HG02885 (cell line): ENCODE measurements around the gene CHKB.
"Not testable (repeated sequence)": the region's sequence is repeated elsewhere in the genome, so short reads cannot be mapped to it uniquely, and the experiment has no call there.

Experiments used
- ATAC-seq: cut with Tn5 transposase; IDR thresholded peaks from one replicate; pipeline ENCODE4 v1.9.1; 2021; ENCODE audit warnings: mild to moderate bottlenecking; ENCODE audit not compliant: unreplicated experiment, poor library complexity

Gene CHKB, protein sequence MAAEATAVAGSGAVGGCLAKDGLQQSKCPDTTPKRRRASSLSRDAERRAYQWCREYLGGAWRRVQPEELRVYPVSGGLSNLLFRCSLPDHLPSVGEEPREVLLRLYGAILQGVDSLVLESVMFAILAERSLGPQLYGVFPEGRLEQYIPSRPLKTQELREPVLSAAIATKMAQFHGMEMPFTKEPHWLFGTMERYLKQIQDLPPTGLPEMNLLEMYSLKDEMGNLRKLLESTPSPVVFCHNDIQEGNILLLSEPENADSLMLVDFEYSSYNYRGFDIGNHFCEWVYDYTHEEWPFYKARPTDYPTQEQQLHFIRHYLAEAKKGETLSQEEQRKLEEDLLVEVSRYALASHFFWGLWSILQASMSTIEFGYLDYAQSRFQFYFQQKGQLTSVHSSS

DNA sequence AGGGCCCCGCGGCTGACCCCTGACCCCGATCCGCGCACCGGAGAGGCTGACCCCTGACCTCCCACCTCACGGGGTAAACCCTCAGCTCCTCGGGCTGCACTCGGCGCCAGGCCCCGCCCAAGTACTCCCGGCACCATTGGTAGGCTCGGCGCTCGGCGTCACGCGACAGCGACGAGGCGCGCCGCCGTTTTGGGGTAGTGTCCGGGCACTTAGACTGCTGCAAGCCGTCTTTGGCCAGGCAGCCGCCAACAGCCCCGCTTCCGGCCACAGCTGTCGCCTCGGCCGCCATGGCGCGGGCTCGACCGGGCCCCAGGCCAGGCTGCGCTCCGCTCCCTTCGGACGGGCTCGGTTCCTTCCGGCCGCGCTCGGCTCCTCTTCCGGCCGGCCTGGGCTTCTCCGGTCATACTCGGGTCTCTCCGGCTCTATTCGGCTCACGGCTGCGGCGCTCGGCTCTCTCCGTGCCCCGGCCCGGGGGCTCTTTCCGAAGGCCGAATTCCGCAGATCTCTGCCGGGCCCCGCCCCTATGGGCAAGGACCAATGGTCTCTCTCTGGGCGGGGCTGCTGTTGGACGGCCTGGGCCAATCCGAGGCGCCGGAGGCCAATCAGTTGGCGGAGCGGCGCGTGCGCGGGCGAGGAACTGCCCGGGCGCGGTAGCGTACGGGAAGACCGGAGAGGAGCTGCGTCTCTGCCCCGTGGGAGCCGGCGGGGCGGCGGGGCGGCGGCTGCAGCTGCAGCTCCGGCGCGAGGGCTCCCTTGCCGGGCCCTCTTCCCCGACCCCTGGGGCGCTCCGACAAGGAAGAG is at the start of gene CHKB:
TSS of gene CHKB (minus strand) at position 357 of the 801 bp plus-strand sequence. CDS start at position 289, 68 bp downstream.
- ATAC-seq, result peak; percentile 91

DNA sequence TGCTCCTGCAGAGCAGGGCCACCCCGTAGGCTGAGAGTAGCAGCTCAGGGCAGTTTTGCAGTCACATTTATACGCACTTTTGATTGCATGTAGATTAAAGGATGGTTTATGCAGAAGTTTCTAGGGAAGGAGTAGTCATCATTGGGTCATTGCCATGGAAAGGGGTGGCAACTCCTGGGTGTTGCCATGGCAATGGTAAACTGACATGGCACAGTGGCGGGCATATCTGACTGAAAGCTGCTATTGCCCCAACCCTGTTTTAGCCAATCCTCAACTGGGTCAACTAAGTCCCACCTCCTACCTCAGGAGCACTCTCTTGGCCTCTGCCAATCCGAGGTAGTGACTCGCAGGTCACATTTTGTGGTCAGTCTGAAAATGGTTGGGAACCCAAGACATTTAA is 47.7 kb upstream of the CHKB start:
- no peak for ATAC-seq

DNA sequence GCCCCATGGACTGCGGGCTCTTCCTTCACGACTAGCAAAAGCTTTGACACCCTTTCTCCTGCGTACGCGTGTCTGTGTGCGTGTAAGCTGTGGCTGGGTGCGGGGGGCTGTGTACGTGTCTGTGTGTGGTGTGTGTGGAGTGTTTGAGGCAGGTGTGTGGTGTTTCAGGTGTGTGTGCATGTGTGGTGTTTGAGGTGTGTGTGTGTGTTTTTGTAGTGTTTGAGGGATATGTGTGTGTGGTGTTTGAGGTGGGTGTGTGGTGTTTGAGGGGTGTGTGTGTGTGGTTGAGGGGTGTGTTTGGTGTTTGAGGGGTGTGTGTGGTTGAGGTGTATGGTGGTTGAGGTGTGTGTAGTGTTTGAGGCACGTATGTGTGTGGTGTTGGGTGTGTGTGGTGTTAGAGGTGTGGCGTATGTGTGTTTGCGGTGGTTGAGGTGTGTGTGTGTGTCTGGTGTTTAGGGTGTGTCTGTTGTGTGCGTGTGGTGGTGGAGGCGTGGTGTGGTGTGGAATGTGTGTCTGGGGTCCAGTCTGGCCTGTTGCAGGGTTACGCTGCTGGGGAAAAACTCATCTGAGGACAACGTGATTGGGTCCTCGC is 46.0 kb upstream of the CHKB start:
- no peak for ATAC-seq

DNA sequence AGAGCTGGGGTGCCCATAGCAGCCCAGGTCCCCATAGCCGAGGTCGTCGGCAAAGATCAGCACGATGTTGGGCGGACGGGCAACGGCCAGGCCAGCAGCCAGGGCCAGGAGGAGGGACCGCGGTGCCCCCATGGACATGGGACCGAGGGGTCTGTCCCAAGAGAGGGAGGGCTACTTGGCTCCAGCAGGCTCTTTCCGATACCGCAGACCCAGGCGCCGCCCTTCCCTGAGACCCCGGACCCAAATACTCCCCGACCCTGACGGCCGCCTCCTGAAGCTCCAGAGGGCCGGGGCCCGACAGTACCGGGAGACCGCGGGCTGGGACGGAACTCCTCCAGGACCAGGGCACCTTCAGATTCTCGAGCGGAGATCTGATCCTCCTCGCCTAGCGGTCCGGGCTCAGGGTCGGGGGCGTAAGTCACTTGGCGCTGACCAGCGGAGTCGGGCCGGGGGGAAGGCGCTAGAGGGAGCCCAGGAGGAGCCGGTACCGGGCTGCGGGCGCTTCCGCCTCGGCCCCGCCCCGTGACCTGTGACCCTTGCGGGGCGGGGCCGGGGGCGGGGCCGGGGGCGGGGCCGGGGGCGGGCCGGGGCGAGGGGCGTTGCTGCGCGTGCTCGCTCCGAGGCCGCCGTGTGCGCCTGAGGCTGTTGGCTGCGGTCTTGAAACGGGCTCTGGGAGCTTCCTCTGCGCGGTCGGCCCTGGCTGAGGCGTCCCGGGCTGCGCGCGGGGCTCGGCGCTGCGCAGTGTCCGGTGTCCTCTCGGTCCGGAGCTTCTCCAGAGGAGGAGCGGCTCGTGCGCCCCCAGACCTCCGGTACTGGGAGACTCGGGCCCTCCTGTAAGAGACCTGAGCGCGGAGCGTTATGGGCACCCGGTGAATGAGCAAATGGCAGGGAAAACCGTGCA is 45.2 kb upstream of the CHKB start, which contains the start of gene ARSA:
TSS of gene ARSA (minus strand) at position 511 of the 901 bp plus-strand sequence. CDS start at position 138, 373 bp downstream.
- peak; percentile 87 for ATAC-seq

DNA sequence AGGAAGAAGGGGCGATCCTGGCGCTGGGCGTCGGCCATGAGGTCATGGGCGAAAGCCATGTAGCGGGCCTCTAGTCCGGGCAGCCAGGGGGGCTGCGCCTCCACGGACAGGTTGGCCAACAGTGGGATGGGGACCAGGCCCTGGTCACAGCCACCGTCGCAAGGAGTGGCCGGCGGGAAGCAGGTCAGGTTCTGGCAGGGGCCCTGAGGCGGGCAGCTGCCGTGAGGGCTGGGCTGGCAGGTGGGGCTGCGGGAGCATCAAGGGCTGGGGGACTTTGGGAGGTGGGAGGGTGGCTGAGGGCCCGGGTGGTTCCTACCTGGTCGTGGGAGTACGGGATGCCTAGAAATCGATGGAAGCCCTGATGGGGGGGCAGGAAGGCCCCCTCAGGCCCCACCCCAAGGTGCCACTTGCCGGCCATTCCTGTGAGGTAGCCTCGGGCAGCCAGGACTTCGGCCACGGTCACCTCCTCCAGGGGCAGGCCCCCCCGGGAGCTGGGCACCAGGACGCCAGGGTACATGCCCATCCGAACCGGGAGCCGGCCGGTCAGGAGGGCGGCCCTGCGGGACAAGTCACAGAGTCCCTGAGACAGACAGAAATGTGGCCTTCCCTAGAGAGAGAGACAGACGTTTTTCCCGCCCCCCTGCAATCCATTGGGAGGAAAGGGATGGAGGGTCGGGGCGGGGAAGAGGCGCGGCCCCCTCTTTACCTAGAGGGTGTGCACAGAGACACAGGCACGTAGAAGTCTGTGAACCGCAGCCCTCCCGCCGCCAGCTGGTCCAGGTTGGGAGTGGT is 44.4 kb upstream of the CHKB start:
- no peak for ATAC-seq

DNA sequence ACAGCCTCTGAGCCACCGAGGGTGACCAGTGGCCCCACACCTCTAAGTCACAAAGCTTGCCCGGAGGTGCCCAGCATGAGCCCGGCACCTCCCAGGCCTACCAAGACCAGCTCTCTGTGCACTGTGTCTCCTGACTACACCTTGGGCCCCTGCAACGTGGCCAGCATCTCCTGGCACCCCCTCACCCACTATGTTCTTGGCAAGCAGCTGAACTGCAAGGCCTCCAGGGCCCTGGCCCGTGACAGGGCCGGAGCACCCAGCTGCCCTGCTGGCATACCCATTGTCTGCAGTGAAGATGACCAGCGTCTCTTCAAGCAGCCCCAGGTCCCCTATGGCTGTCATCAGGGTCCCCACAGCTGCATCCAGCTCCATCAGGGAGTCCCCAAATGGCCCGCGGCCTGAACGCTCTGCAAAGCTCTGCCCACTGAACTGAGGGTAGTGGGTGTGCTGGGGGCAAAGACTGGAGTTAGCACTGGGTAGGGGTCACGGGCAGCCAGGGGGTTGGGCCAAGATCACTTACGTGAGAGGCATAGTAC is 43.7 kb upstream of the CHKB start:
- ATAC-seq, result no peak

DNA sequence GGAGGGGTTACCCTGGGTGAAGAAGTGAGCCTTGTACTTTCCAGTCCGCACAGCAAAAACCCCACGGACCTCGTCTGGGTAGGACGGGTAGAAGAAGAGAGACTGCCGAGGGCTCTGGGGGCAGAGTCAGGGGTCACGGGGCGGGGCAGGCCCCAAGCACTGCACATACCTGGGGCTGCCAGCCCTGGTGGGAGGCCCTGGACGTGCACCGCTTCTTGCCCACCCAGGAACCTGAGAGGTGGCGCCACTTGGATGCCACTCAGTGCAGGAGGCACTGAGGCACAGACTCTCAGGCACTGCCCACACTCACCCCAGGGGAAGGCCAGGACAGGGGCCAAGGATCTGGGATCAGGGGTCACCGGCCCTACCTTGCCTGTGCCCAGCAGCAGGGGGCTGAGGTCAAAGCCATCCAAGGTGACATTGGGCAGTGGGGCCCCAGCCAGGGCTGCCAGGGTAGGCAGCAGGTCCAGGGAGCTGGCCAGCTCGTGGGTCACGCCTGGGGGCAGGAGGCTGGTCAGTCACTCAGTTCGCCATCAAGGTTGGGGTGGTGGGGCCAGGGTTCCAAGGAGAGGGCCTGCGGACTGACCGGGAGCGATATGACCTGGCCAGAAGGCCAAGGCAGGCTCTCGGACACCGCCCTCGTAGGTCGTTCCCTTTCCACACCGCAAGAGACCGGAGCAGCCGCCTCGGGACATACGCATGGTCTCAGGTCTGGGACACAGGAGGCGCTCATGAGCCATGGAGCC is 43.1 kb upstream of the CHKB start:
- ATAC-seq, result no peak

DNA sequence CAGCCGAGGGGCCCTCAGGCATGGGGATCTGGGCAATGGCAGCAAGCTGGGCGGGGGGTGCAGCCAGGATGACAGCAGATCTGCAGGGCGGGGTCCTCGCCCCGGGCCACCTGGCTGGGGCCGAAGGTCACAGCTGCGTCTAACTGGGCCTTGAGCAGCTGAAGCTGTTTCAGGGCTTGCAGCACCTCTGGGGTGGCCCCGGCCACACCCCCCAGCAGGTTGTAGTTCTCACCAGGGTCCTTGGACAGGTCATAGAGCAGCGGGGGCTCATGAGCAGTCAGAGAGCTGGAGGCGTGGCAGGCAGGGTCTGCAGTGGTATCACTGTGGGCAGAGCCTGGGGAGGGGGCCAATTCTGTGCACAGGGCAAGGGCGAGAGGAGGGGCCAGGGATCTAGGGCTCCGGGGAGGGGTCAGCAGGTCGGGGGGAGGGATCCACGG is 42.5 kb upstream of the CHKB start:
- ATAC-seq, result no peak

DNA sequence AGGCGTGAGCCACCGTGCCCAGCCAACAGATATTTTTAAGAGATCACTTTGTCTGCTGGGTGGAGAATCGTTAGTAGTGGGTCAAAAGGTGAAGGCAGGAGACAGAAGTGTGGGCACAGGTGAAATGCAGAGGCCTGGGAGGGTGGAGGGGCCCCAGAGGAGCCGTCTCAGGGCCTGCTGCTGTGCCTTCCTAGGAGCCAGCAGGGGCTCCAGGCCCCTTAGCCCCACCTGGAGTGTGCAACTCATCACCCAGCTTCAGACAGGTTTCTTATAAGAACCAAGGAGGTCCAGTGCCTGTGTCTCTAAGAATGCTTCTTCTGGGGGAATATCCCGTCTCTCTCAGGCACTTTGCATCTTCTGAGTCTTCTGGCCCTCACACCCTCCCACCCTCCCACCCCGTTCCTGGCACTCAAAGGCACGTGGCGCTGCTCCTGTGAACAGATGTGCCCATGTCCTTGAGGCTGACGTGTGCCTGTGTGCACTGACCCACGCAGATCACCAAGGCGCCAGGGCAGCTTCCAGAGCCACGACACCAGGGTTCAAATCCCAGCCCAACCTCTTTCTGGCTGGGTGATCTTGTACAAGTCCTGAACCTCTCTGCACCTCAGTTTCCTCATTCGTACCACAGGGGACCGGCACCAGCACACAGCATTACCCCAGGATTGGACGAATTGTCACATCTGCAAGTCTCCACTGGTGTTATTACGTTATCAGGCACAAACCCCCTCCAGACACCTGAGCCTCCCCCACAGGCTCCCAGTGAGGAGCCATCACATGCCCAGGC is 41.9 kb upstream of the CHKB start:
- no peak for ATAC-seq

DNA sequence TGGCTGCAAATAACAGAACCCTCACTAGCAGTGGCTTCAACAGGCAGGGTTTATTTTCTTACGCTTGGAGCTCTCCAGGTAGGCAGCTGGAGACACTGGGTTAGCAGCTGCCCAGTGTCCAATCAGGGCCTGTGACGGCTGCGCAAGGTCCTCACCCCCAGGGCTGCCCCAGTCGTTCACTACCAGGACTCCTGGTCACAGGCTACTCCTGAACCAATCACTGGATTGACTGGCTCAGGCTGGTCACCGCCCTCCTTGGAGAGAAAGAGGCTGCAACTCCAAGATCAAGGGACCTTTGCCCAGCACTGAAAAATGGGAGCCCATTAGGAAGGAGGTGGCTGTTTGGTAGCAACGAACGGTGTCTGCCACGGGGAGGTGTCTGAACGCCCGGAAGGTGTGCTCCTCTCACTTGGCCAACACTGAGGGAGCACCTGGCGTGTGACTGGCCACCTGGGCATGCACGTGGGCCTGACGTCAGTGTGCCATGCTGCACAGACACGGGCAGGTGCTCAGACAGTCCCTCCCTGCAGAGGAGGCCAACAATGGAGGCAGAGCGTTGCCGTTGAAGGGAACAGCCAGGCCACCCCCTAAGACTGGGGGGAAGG is 40.2 kb upstream of the CHKB start:
- ATAC-seq, result no peak

DNA sequence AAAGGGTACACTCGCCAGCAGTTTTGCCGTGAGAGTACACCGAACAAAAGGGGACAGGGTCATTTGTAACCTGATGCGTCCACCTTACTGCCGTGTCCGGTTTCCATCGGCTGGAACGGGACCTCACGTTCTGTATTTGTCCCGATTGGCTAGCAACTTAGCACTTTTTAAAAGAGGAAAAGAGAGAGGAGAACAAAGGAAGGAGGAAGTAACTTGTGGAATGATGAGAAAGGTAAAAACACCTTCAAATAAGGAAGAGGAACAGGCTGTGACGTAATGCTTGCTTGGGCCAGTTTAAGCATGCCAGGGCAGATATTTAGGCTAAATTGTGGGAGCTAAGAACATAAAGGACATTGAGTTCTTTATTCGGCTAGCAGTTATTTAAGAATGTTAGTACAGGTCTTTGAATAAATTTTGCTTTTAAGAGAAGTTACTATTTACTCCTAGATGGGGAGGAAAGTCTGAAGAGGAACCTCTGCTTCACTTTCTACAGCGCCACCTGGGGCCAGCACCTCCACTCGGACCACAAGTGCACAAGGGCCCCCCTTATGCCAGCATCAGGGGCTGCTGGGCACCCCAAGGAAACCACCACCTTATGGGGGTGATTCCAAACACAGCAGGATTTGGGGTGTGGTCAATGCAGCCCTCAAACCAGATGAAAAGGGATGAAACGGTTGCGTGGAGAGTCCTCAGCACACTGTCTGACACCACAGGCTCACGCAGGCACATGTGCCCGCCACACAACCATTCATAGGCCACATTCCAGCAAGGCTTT is 39.5 kb upstream of the CHKB start:
- no peak for ATAC-seq

DNA sequence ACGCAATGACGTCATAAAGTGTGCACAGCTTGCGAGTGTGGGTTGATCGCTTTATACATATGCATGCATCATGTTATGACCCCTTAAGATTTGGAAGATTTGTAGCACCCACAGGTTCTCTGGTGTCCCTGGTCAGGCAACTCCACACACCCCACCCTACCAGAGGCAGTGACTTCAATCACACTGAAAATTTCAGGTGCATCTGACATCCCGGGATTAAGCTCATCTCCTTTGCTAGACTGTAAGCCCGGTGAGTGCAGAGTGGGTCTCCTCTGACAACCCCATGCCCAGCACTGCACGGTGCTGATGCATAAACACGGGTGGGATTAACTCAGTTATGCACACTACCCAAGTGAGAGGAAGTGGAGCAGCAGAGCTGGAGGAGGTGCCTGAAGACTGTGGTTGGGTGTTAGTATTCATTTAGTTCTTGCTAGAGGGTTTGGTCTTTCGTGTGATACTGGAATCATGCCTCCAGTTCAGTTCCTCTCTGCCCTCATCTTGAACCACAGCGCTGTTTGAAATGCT is 38.8 kb upstream of the CHKB start:
- ATAC-seq, result peak; percentile 52

DNA sequence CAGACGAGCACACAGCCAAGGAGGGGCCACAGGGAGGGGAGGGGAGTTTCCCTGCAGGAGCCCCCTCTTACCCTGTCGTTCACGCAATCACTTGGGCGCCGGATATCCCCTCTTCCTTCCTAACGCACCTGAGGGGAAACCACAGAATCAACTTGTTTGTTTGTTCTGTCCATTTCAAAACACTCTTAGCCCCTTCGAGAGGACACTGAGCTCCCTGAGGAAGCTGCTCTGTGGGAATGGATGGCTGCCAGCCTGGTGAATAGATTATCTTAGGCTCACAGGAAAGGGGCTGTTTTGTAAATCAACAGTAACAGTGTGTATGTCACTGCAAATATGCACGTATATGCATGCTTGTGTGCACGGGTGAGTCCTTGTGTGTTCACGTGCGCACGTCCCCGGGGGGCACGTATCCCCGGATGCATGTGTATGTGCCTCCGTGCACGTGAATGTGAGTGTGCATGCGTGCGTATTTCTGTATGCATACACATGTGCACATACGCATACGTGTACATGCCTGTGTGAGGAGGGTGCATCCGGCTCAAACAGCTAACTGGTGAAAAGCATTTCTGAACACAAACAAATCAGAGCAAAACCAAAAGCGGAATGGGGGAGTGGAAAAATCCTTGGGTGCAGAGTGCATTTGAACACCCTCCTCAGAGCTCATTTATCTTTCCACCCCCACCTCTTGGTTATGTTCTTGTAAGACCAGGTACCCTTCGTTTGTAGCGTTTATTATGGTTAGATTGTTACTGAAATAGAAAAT is 38.1 kb upstream of the CHKB start:
- ATAC-seq, result peak; percentile 67

DNA sequence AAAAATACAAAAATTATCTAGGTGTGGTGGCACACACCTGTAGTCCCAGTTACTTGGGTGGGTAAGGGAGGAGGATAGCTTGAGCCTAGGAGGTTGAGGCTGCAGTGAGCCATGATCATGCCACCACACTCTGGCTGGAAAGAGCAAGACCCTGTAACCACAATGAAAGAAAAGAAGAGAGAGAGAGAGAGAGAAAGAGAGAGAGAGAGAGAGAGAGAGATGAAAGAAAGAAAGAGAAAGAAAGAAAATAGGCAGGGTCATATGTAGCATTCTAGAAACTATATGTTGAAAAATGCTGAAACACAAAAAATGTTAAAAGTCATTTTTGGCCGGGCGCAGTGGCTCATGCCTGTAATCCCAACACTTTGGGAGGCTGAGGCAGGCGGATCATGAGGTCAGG is 31.6 kb upstream of the CHKB start:
- ATAC-seq, result not testable (repeated sequence)

DNA sequence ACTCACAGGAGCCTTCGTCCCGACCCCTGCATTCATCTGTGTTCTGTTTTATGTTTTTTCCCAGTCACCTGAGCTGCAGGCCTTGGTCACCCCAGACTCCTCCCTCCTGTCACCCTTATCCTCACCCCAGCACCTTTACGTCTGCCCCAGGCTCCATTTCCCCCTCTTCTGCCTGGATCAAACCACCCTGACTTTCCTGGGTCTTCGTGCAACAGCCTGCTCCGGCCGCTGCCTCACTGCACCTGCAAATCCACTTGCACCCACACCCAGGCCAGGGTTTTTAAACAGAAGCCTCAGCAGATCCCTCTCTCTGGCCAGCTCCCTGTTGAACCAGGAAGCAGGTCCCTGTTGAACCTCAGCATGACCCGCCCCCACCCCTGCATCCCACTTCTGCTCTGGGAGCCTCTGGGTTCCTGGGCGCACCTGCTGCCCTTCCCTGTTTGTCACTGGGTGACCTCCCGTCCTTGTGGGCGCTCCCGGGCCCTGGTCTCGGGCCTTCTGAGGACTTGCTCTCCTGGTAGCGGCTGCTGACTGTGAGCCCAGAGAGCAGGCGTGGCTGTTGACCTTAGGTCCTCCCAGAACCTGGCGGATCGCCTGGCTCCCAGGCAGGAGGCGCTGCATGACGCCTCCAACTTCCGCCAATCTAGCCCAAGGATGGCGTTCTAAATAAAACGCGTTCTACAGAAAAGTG is 30.8 kb upstream of the CHKB start:
- no peak for ATAC-seq
